ENCODE data around the gene EXOC1.
A peak's percentile ranks its signal among the peaks of the same experiment; 100 is the strongest.
"Not testable (repeated sequence)": the region's sequence is repeated elsewhere in the genome, so short reads cannot be mapped to it uniquely, and the experiment has no call there.

EXOC1 gene

GRCh38 chr4:55906323-55906722, 52.9 kb downstream of the EXOC1 start:
- no peak for DNase-seq (ENCODE audit: low read depth)

- peak; percentile 41 for DNase-seq (ENCODE audit: low read depth)
Measured at GRCh38 chr4:55906989-55907388, 53.5 kb downstream of the EXOC1 start.

- no peak for DNase-seq (ENCODE audit: low read depth)
Measured at GRCh38 chr4:55907469-55907868, 54.0 kb downstream of the EXOC1 start.

- DNase-seq (ENCODE audit: low read depth) = peak; percentile 24
Measured at GRCh38 chr4:55910140-55910539, 56.7 kb downstream of the EXOC1 start.

GRCh38 chr4:55912249-55912648, 58.8 kb downstream of the EXOC1 start:
- no peak for DNase-seq (ENCODE audit: low read depth)

GRCh38 chr4:55920571-55920970, 67.1 kb downstream of the EXOC1 start:
- DNase-seq (ENCODE audit: low read depth) = no peak

- DNase-seq (ENCODE audit: low read depth) = peak; percentile 48
Measured at GRCh38 chr4:55921093-55921492, 67.6 kb downstream of the EXOC1 start.

- no peak for DNase-seq (ENCODE audit: low read depth)
Measured at GRCh38 chr4:55925241-55925640, 71.8 kb downstream of the EXOC1 start.

- DNase-seq (ENCODE audit: low read depth) = no peak
Measured at GRCh38 chr4:55926610-55927009, 73.2 kb downstream of the EXOC1 start.

GRCh38 chr4:55927803-55928437, 74.5 kb downstream of the EXOC1 start:
- DNase-seq (ENCODE audit: low read depth) = no peak

GRCh38 chr4:55928846-55929245, 75.4 kb downstream of the EXOC1 start:
- DNase-seq (ENCODE audit: low read depth) = no peak

GRCh38 chr4:55931043-55931442, 77.6 kb downstream of the EXOC1 start:
- DNase-seq (ENCODE audit: low read depth) = no peak

- peak; percentile 73 for DNase-seq (ENCODE audit: low read depth)
Measured at GRCh38 chr4:55931833-55932232, 78.4 kb downstream of the EXOC1 start.

- no peak for DNase-seq (ENCODE audit: low read depth)
Measured at GRCh38 chr4:55932511-55932910, 79.1 kb downstream of the EXOC1 start.

GRCh38 chr4:55933611-55934010, 80.2 kb downstream of the EXOC1 start:
- no peak for DNase-seq (ENCODE audit: low read depth)

GRCh38 chr4:55935907-55936306, 82.5 kb downstream of the EXOC1 start:
- not testable (repeated sequence) for DNase-seq (ENCODE audit: low read depth)

GRCh38 chr4:55938481-55938880, 85.0 kb downstream of the EXOC1 start:
- no peak for DNase-seq (ENCODE audit: low read depth)

GRCh38 chr4:55939421-55939820, 86.0 kb downstream of the EXOC1 start:
- no peak for DNase-seq (ENCODE audit: low read depth)

- DNase-seq (ENCODE audit: low read depth) = no peak
Measured at GRCh38 chr4:55941881-55942396, 88.5 kb downstream of the EXOC1 start.

- DNase-seq (ENCODE audit: low read depth) = no peak
Measured at GRCh38 chr4:55947254-55947882, 93.9 kb downstream of the EXOC1 start.

- DNase-seq (ENCODE audit: low read depth) = peak; percentile 91
Measured at GRCh38 chr4:55947912-55948725, 94.7 kb downstream of the EXOC1 start.

- peak; percentile 65 for DNase-seq (ENCODE audit: low read depth)
Measured at GRCh38 chr4:55948726-55949481, 95.5 kb downstream of the EXOC1 start, which contains the start of gene CEP135. TSS of gene CEP135 (plus strand) at chr4:55948945. CDS start at chr4:55952131, 3,186 bp downstream.
